HG03196 (cell line): ENCODE measurements around the gene MMP1.
A peak's percentile ranks its signal among the peaks of the same experiment; 100 is the strongest.

Experiments used
- ATAC-seq: cut with Tn5 transposase; IDR thresholded peaks from one replicate; pipeline ENCODE4 v1.9.1; 2021; ENCODE audit not compliant: unreplicated experiment

The MMP1 gene

GRCh38 chr11:102807921-102808320 lies 10.0 kb upstream of the MMP1 start:
- ATAC-seq: no peak

- ATAC-seq: no peak
Measured at GRCh38 chr11:102806296-102806695, 8.3 kb upstream of the MMP1 start.

DNA sequence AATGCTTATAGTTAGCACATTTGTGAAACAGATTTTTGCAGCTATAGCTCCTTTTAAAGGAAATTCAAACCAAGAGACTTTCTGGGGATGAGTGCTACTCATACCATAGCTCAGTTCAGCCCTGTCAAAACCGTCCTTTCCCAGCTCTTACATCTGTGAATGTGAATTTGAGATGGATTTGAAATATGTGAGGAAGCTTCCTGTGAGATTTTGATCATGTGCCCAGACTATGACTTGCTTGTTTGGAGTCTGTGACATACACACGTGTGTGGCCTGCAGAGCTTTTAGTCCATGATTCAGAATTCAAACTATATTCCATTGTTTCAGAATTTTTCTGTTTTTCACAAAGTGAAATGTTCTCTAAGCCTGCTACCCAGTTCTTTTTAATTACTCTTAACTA lies 4.4 kb upstream of the MMP1 start:
- ATAC-seq: no peak

DNA sequence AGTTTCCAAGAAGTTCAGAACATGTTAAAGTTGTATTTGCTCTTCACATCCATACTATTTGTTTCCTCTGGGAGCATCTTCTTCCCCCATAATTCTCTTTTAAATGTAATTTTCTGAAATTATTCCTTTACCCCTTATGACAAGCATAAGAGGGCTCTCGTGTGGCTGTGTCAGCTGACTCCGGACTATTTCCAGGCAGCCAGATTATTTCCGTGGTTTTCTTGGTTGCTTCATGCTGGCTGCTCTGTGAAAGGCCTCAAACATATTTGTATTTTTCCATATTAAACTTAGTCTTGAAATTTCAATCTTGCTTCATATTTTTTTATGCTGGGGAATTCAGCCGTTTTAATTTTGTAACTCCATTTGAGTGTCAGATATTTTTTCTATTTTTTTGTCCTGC lies 2.8 kb upstream of the MMP1 start:
- ATAC-seq: no peak

- ATAC-seq: no peak
Measured at GRCh38 chr11:102799681-102800340, 1.9 kb upstream of the MMP1 start.

- ATAC-seq: peak; percentile 95
Measured at GRCh38 chr11:102794382-102794781, 3.6 kb downstream of the MMP1 start.

GRCh38 chr11:102793677-102794290 lies 4.2 kb downstream of the MMP1 start:
- ATAC-seq: no peak

- ATAC-seq: no peak
Measured at GRCh38 chr11:102792604-102793003, 5.4 kb downstream of the MMP1 start.

- ATAC-seq: no peak
Measured at GRCh38 chr11:102791271-102792036, 6.5 kb downstream of the MMP1 start.

- no peak for ATAC-seq
Measured at GRCh38 chr11:102788334-102788995, 9.5 kb downstream of the MMP1 start.

GRCh38 chr11:102784380-102784779 lies 13.6 kb downstream of the MMP1 start:
- ATAC-seq: no peak

DNA sequence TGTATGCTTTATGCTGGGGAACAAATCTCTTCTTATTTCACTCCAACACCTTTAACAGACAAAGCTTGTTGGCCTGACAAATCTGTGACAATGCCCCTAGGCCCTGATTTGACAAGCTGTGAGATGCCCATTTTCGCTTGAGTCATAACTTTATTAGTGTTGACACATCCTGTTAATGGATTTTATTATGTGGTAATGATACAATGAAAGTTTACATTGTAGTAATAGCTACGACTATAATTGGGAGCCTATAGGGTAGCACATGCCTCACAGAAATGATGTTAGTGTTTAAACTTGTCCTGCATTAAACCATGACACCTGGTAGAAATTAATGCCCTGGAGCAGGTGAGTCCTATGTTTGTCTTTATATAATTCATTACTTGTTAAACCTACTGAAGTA lies 14.2 kb downstream of the MMP1 start:
- no peak for ATAC-seq

- ATAC-seq: no peak
Measured at GRCh38 chr11:102783016-102783415, 14.9 kb downstream of the MMP1 start.

GRCh38 chr11:102781676-102782075 lies 16.3 kb downstream of the MMP1 start:
- no peak for ATAC-seq

DNA sequence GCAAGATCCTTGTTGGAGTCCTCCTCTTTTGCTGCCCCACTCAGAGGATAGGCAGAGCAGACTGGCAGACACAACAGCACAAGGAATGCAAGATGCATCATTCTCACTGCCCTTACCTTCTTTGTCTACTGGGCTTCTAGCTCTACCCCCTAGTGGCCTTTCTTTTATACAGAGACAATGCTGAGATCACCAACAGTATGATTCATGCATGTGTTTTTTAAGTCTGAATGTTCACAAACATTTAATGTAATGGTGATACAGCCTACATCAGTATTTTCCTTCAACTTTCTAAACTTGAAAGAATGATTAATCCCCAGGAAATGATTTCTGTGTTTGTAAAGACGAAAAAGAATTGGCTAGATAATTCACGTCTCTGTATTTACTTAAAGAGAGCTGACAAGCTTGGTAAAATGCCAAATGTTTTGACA lies 17.5 kb downstream of the MMP1 start, which contains the start of gene MMP10:
MMP10 (minus strand) TSS at position 138 of the 428 bp plus-strand sequence; CDS start at position 101, 37 bp downstream.
- ATAC-seq: no peak

GRCh38 chr11:102776454-102776853 lies 21.5 kb downstream of the MMP1 start:
- ATAC-seq: no peak

GRCh38 chr11:102773386-102773785 lies 24.6 kb downstream of the MMP1 start:
- no peak for ATAC-seq

GRCh38 chr11:102771351-102771750 lies 26.6 kb downstream of the MMP1 start:
- no peak for ATAC-seq

- no peak for ATAC-seq
Measured at GRCh38 chr11:102770191-102770590, 27.8 kb downstream of the MMP1 start.

DNA sequence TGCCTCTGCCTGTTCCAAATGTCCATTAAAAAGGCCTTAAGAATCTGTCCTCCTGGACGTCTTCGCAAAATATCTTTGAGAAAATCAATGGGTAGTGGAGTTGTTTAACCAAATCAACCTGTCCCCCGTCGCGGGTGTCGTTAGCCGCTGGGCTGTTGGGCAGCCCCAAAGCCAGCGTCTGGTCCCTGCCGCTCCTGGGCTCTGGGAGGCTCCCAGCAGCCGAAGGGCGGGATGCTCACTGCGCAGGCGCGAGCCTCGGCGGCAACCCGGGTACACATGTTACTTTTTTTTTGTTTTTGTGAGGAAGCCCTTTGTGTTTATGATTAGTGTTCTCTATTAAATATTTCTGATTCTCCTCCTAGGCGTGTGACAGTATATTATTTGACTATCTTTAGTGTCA lies 30.2 kb downstream of the MMP1 start:
- no peak for ATAC-seq

DNA sequence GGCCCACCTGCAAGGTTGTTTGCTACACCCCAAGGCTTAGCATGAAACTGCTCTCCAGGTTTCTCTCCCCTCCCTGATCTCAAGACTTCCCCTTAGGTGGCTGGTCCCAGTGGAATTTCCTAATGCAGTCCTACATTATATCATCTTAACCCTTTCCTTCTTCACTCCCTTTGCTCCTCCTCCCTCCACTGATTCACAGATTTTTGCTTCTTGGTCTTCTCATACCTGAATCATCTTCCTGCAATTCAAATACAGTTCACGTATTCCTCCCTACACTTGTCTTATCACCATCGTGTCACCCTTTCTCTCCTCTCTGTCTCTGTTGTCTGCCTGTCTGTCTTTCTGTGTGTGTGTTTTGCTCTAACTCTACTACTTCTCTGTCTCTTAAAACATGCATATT lies 34.5 kb downstream of the MMP1 start:
- ATAC-seq: no peak
